Measurements from ENCODE around the gene LMBRD2.
A peak's percentile ranks its signal among the peaks of the same experiment; 100 is the strongest.

Gene LMBRD2

GRCh38 chr5:36070687-36071571 is 80.8 kb downstream of the LMBRD2 start:
- TF ChIP-seq ZFX (IDR thresholded peaks at IDR 0.05; ENCODE audit: borderline replicate concordance): no peak
- no peak for TF ChIP-seq CTCF (IDR thresholded peaks at IDR 0.05)
- no peak overlapping the region for H3K27ac ChIP-seq

- no peak overlapping the region for H3K27ac ChIP-seq
Observed at GRCh38 chr5:36068751-36069281, 82.9 kb downstream of the LMBRD2 start.

GRCh38 chr5:36066540-36067210 is 85.0 kb downstream of the LMBRD2 start, which contains the start of gene UGT3A2:
Gene UGT3A2, minus strand, starts transcription at chr5:36066882. Its CDS starts 93 bp downstream, at chr5:36066789.
- no peak within 1 kb of the TSS for H3K27ac ChIP-seq
- TF ChIP-seq CTCF (IDR thresholded peaks at IDR 0.05) (no peak), ZFX (IDR thresholded peaks at IDR 0.05; ENCODE audit: borderline replicate concordance) (no peak)

More at GRCh38 chr5:36068751-36069281, 82.9 kb downstream of the LMBRD2 start:
- TF ChIP-seq ZFX (IDR thresholded peaks at IDR 0.05; ENCODE audit: borderline replicate concordance) (no peak), CTCF (IDR thresholded peaks at IDR 0.05) (no peak)

- no peak for TF ChIP-seq CTCF (IDR thresholded peaks at IDR 0.05)
- TF ChIP-seq ZFX (IDR thresholded peaks at IDR 0.05; ENCODE audit: borderline replicate concordance): no peak
- no peak overlapping the region for H3K27ac ChIP-seq
Observed at GRCh38 chr5:36066001-36066539, 85.6 kb downstream of the LMBRD2 start.

- H3K27ac ChIP-seq: no peak overlapping the region
- TF ChIP-seq CTCF (IDR thresholded peaks at IDR 0.05) (peak; percentile 61), ZFX (IDR thresholded peaks at IDR 0.05; ENCODE audit: borderline replicate concordance) (no peak)
Observed at GRCh38 chr5:36060420-36060887, 91.2 kb downstream of the LMBRD2 start.

GRCh38 chr5:36059571-36060419 is 91.9 kb downstream of the LMBRD2 start:
- no peak for TF ChIP-seq ZFX (IDR thresholded peaks at IDR 0.05; ENCODE audit: borderline replicate concordance)
- TF ChIP-seq CTCF (IDR thresholded peaks at IDR 0.05): no peak
- H3K27ac ChIP-seq: no peak overlapping the region

Data from 22Rv1 (cell line).